PC-3 (cell line): ENCODE measurements around the gene BCKDHB. TPM values are rescaled to one million over a fixed set of nuclear protein-coding genes. Genes with fewer than 3 reads are reported as not detected.
A peak's percentile ranks its signal among the peaks of the same experiment; 100 is the strongest.

ENCODE experiments used
- ATAC-seq: fragments of 200-7000 bp; cut with Tn5 transposase; 2 replicates; pipeline ENCODE4 v1.9.1; 2020; ENCODE audit warnings: mild to moderate bottlenecking, moderate library complexity
- BruUV-seq: library from RNA; stranded (reverse); fragments of 400-500 nt; replicated peaks from 2 replicates; lab custom pipeline; 2021; lab: Mats Ljungman, UMichigan
- CTCF ChIA-PET: fragments of 300-600 bp; sonication (Branson Sonifier 250); formaldehyde crosslinking; loops from one replicate; lab custom pipeline; 2022; ENCODE audit warnings: antibody characterized with exemption; lab: Charles Lee
- POLR2A ChIA-PET: fragments of 300-600 bp; sonication (Branson Sonifier 250); formaldehyde crosslinking; loops from one replicate; lab custom pipeline; 2022; ENCODE audit warnings: antibody characterized with exemption; ENCODE audit not compliant: unreplicated experiment; lab: Charles Lee
- DNase-seq: peaks from one replicate; pipeline ENCODE4 v3.0.0-alpha.2; 2015
- H2AFZ ChIP-seq: fragments of 300-600 bp; sonication (generic); 2 replicates; pipeline ENCODE4 v1.6.0; 2016; ENCODE audit warnings: antibody characterized with exemption, low read length
- H3F3A ChIP-seq: fragments of 300-600 bp; sonication (generic); one replicate; pipeline ENCODE4 v1.6.0; 2017; ENCODE audit warnings: antibody characterized with exemption, low read length, control low read depth, mild to moderate bottlenecking; ENCODE audit not compliant: unreplicated experiment
- H3K27ac ChIP-seq: fragments of 300-600 bp; sonication (generic); 2 replicates; pipeline ENCODE4 v1.5.1; 2016; ENCODE audit warnings: mild to moderate bottlenecking, low read length
- H3K27me3 ChIP-seq: fragments of 300-600 bp; sonication (generic); 2 replicates; pipeline ENCODE4 v1.6.1; 2016; ENCODE audit warnings: low read length, mixed read lengths
- H3K36me3 ChIP-seq: fragments of 300-600 bp; sonication (generic); 2 replicates; pipeline ENCODE4 v1.6.1; 2016; ENCODE audit warnings: low read depth, mixed run types, low read length, mixed read lengths
- H3K4me1 ChIP-seq: fragments of 300-600 bp; sonication (generic); 2 replicates; pipeline ENCODE4 v1.5.1; 2016; ENCODE audit warnings: low read length; ENCODE audit not compliant: insufficient read depth
- H3K4me2 ChIP-seq: fragments of 300-600 bp; sonication (generic); 2 replicates; pipeline ENCODE4 v1.6.0; 2016; ENCODE audit warnings: low read length
- H3K4me3 ChIP-seq: fragments of 300-600 bp; sonication (generic); 2 replicates; pipeline ENCODE4 v1.5.1; 2016; ENCODE audit warnings: mild to moderate bottlenecking, low read length, mixed read lengths
- H3K79me2 ChIP-seq: fragments of 300-600 bp; sonication (generic); 2 replicates; pipeline ENCODE4 v1.6.1; 2017; ENCODE audit warnings: low read length, mixed read lengths
- H3K9ac ChIP-seq: fragments of 300-600 bp; sonication (generic); 2 replicates; pipeline ENCODE4 v1.6.0; 2016; ENCODE audit warnings: mild to moderate bottlenecking, low read length
- H3K9me2 ChIP-seq: fragments of 300-600 bp; sonication (generic); replicated peaks from 2 replicates; pipeline ENCODE4 v1.6.1; 2016; ENCODE audit warnings: mixed run types, low read length, mixed read lengths
- H3K9me3 ChIP-seq: fragments of 300-600 bp; sonication (generic); 2 replicates; pipeline ENCODE4 v1.6.1; 2016; ENCODE audit warnings: low read length, mixed read lengths
- H4K20me1 ChIP-seq: fragments of 300-600 bp; sonication (generic); 2 replicates; pipeline ENCODE4 v1.6.1; 2016; ENCODE audit warnings: low read length, mixed read lengths
- CTCF ChIP-seq: fragments of 300-600 bp; sonication (generic); conservative IDR thresholded peaks from 2 replicates; pipeline ENCODE4 v1.5.1; 2017; ENCODE audit warnings: antibody characterized with exemption, low read depth, mild to moderate bottlenecking, low read length
- EZH2 ChIP-seq: fragments of 300-600 bp; sonication (generic); IDR thresholded peaks from one replicate; pipeline ENCODE4 v1.6.1; 2017; ENCODE audit warnings: antibody characterized with exemption, mild to moderate bottlenecking, low read length; ENCODE audit not compliant: unreplicated experiment
- EZH2phosphoT487 ChIP-seq: fragments of 300-600 bp; sonication (generic); IDR thresholded peaks from 2 replicates; pipeline ENCODE4 v1.6.1; 2018; ENCODE audit warnings: mild to moderate bottlenecking, antibody characterized with exemption, low read length, borderline replicate concordance
- intact Hi-C: fragments of 100-400 bp; cut with micrococcal nuclease; formaldehyde crosslinking; loops from 2 replicates; pipeline ENCODE4 v1.9.0; 2023
- total RNA-seq: library from RNA; depleted of rRNA; stranded (reverse); fragments of >200 nt; gene quantifications from 2 replicates; pipeline ENCODE4 v1.2.3, GENCODE V29; 2014

The BCKDHB gene
- total RNA-seq, 1 experiment from 2014 or later, result 9.9 TPM

GRCh38 chr6:80316686-80317231 is 210.3 kb downstream of the BCKDHB start:
- Histone ChIP-seq H3K4me3 (no peak overlapping the region), H4K20me1 (no peaks in the 10 kb centered on the region), H2AFZ (no peak overlapping the region), H3K9me2 (no peaks in the 10 kb centered on the region), H3K27me3 (no peaks in the 10 kb centered on the region), H3K4me1 (peaks cover 9% of the 10 kb centered on the region), H3K4me2 (no peak overlapping the region), H3K9ac (no peak overlapping the region), H3F3A (no peaks in the 10 kb centered on the region), H3K79me2 (no peaks in the 10 kb centered on the region), H3K27ac (no peak overlapping the region), H3K36me3 (no peaks in the 10 kb centered on the region), H3K9me3 (no peaks in the 10 kb centered on the region)
- intact Hi-C loops, result no loop called here
- ATAC-seq (no peak), DNase-seq (no peak)
- POLR2A ChIA-PET, result no interaction called here
- peak; percentile 22; the same call in 1 of the 2 replicates for TF ChIP-seq CTCF
- TF ChIP-seq EZH2, result no peak
- TF ChIP-seq EZH2phosphoT487, result no peak
- no TSS peak for BruUV-seq
- CTCF ChIA-PET, result no interaction called here

GRCh38 chr6:80319196-80319595 is 212.7 kb downstream of the BCKDHB start:
- Histone ChIP-seq H3K4me3 (no peak overlapping the region), H3K9me3 (no peaks in the 10 kb centered on the region), H3K79me2 (no peaks in the 10 kb centered on the region), H3K27me3 (no peaks in the 10 kb centered on the region), H3K4me1 (peaks cover 9% of the 10 kb centered on the region), H3F3A (no peaks in the 10 kb centered on the region), H3K27ac (no peak overlapping the region), H2AFZ (no peak overlapping the region), H3K4me2 (no peak overlapping the region), H4K20me1 (no peaks in the 10 kb centered on the region), H3K9me2 (no peaks in the 10 kb centered on the region), H3K36me3 (no peaks in the 10 kb centered on the region), H3K9ac (no peak overlapping the region)
- CTCF ChIA-PET, result no interaction called here
- POLR2A ChIA-PET, result no interaction called here
- DNase-seq (peak; percentile 48), ATAC-seq (peak; percentile 40)
- TF ChIP-seq EZH2 (no peak), EZH2phosphoT487 (no peak)
- BruUV-seq, result no TSS peak
- intact Hi-C loops, result no loop called here

- intact Hi-C loops, result no loop called here
- Histone ChIP-seq H2AFZ (no peak overlapping the region), H3K4me1 (peaks cover 9% of the 10 kb centered on the region), H3K9me2 (no peaks in the 10 kb centered on the region), H4K20me1 (no peaks in the 10 kb centered on the region), H3K27me3 (no peaks in the 10 kb centered on the region), H3F3A (no peaks in the 10 kb centered on the region), H3K27ac (no peak overlapping the region), H3K36me3 (no peaks in the 10 kb centered on the region), H3K79me2 (no peaks in the 10 kb centered on the region), H3K4me2 (no peak overlapping the region), H3K4me3 (no peak overlapping the region), H3K9ac (no peak overlapping the region), H3K9me3 (no peaks in the 10 kb centered on the region)
- ATAC-seq, result no peak
- no peak for DNase-seq
- POLR2A ChIA-PET, result no interaction called here
- TF ChIP-seq EZH2 (no peak), EZH2phosphoT487 (no peak), CTCF (no peak)
- no TSS peak for BruUV-seq
- CTCF ChIA-PET, result no interaction called here
Observed at GRCh38 chr6:80321011-80321410, 214.5 kb downstream of the BCKDHB start.
